ENCODE measurements around the gene CACNA1E.

The CACNA1E gene

GRCh38 chr1:181485287-181486097 is 2.2 kb downstream of the CACNA1E start:
- no peak for DNase-seq

- DNase-seq = no peak
Observed at GRCh38 chr1:181486098-181486420, 2.7 kb downstream of the CACNA1E start.

GRCh38 chr1:181488866-181489265 is 5.5 kb downstream of the CACNA1E start:
- no peak for DNase-seq

- DNase-seq = no peak
Observed at GRCh38 chr1:181490276-181490675, 7.0 kb downstream of the CACNA1E start.

- DNase-seq = no peak
Observed at GRCh38 chr1:181490740-181491712, 7.7 kb downstream of the CACNA1E start.

- no peak for DNase-seq
Observed at GRCh38 chr1:181493166-181493565, 9.8 kb downstream of the CACNA1E start.

- no peak for DNase-seq
Observed at GRCh38 chr1:181493885-181494284, 10.6 kb downstream of the CACNA1E start.

- no peak for DNase-seq
Observed at GRCh38 chr1:181496759-181497158, 13.4 kb downstream of the CACNA1E start.

GRCh38 chr1:181497870-181498269 is 14.6 kb downstream of the CACNA1E start:
- no peak for DNase-seq

- DNase-seq = no peak
Observed at GRCh38 chr1:181499825-181500224, 16.5 kb downstream of the CACNA1E start.

GRCh38 chr1:181500636-181501035 is 17.3 kb downstream of the CACNA1E start:
- DNase-seq = no peak

- no peak for DNase-seq
Observed at GRCh38 chr1:181501612-181502011, 18.3 kb downstream of the CACNA1E start.

GRCh38 chr1:181503171-181503810 is 20.0 kb downstream of the CACNA1E start:
- no peak for DNase-seq

GRCh38 chr1:181504399-181504842 is 21.1 kb downstream of the CACNA1E start:
- DNase-seq = no peak

- DNase-seq = no peak
Observed at GRCh38 chr1:181506563-181507353, 23.4 kb downstream of the CACNA1E start.

- no peak for DNase-seq
Observed at GRCh38 chr1:181508486-181509165, 25.3 kb downstream of the CACNA1E start.

GRCh38 chr1:181513786-181514297 is 30.5 kb downstream of the CACNA1E start:
- no peak for DNase-seq

GRCh38 chr1:181514298-181515290 is 31.3 kb downstream of the CACNA1E start:
- no peak for DNase-seq

GRCh38 chr1:181516706-181517105 is 33.4 kb downstream of the CACNA1E start:
- DNase-seq = no peak

GRCh38 chr1:181517181-181517875 is 34.0 kb downstream of the CACNA1E start:
- DNase-seq = no peak

Data from CD4-positive, alpha-beta T cell treated with Interleukin-6 for 4 hours (primary cell).